ENCODE results near the gene ZNF182.

ZNF182 gene

DNA sequence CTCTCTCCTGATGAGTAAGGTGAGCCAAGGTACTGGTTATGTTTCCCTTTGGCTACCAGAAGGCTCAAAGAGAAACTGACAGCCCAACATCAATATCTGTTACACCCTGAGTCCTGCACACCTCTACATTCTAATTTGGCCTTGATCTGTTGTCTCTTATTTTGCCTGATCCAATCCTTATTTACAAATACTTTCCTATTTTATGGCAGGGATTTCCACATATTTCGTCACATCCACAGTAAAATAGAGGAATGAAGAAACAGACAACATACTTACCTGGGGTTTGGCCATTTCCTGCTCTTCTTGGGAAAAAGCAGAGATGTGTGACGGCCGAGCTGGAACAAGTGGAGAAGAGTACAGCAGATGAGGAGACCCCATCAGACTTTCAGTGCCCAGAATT, 1.5 kb downstream of the ZNF182 start:
- no peaks in the 10 kb centered on the region for H3K36me3 ChIP-seq (ENCODE audit: control insufficient read depth in 1 of 2, insufficient read depth in 2 of 2, low read length in 2 of 2)
- H3K4ac ChIP-seq (ENCODE audit: low read depth, low read length): no peak overlapping the region
- H3K27ac ChIP-seq (ENCODE audit: low read depth, low read length): no peak overlapping the region
- H3K18ac ChIP-seq (ENCODE audit: low read length): no peak overlapping the region
- no peak overlapping the region for H3K4me3 ChIP-seq (ENCODE audit: low read depth, low read length)
- no peak overlapping the region for H2AFZ ChIP-seq (ENCODE audit: insufficient read depth, low read length, poor library complexity)
- no peak overlapping the region for H4K8ac ChIP-seq (ENCODE audit: low read depth, low read length)
- H3K4me2 ChIP-seq (ENCODE audit: low read length): no peak overlapping the region
- H3K27me3 ChIP-seq (ENCODE audit: insufficient read depth, low read length): no peaks in the 10 kb centered on the region
- no peak overlapping the region for H2BK120ac ChIP-seq (ENCODE audit: insufficient read depth, low read length, poor library complexity)
- no CpG with 5 or more reads among the region's 3 CpGs for WGBS (ENCODE audit: extremely low coverage, insufficient coverage, insufficient read length)
- no peak overlapping the region for H4K12ac ChIP-seq (ENCODE audit: low read depth, low read length)
- no peaks in the 10 kb centered on the region for H3K4me1 ChIP-seq (ENCODE audit: control insufficient read depth in 1 of 2, insufficient read depth in 2 of 2, low read length in 2 of 2)
- H3K79me1 ChIP-seq (ENCODE audit: low read length): peaks cover 3% of the 10 kb centered on the region
- no peak overlapping the region for H2BK5ac ChIP-seq (ENCODE audit: low read depth, low read length, poor library complexity)
- peak in 1 of 2 donors; percentile 22 for DNase-seq
- no peak overlapping the region for H2BK12ac ChIP-seq (ENCODE audit: low read length)
- no peaks in the 10 kb centered on the region for H3K9me3 ChIP-seq (ENCODE audit: insufficient read depth, low read depth, low read length)
- no peak overlapping the region for H3K23ac ChIP-seq (ENCODE audit: low read length)
- no peak overlapping the region for H3K14ac ChIP-seq (ENCODE audit: low read length)
- no peak overlapping the region for H2AK5ac ChIP-seq (ENCODE audit: low read length)
- peaks cover 2% of the 10 kb centered on the region for H3K79me2 ChIP-seq (ENCODE audit: control insufficient read depth, insufficient read depth, low read length, poor library complexity)
- H3K9ac ChIP-seq (ENCODE audit: low read length): no peak overlapping the region
- no peak overlapping the region for H4K91ac ChIP-seq (ENCODE audit: low read depth, low read length)

DNA sequence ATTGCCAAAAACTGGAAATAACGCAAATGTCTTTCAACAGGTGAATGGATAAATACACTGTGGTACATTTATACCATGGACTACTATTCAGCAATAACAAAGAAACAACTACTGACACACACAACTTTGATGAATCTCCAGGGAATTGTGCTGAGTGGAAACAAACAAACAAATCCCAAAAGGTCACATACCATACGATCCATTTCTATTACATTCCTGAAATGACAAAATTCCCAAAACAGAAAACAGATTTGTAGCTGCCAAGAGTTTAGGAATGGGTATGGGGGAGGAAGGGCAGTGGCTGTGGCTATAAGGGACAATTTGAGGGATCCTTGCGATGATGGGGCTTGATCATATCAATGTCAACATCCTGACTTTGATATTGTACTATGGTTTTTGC, 2.5 kb downstream of the ZNF182 start:
- no peaks in the 10 kb centered on the region for H3K4me1 ChIP-seq (ENCODE audit: control insufficient read depth in 1 of 2, insufficient read depth in 2 of 2, low read length in 2 of 2)
- H3K9ac ChIP-seq (ENCODE audit: low read length): no peak overlapping the region
- no peak overlapping the region for H4K8ac ChIP-seq (ENCODE audit: low read depth, low read length)
- DNase-seq: no peak
- H3K18ac ChIP-seq (ENCODE audit: low read length): no peak overlapping the region
- H3K79me1 ChIP-seq (ENCODE audit: low read length): peaks cover 3% of the 10 kb centered on the region
- no peak overlapping the region for H3K14ac ChIP-seq (ENCODE audit: low read length)
- no peak overlapping the region for H2AFZ ChIP-seq (ENCODE audit: insufficient read depth, low read length, poor library complexity)
- H3K79me2 ChIP-seq (ENCODE audit: control insufficient read depth, insufficient read depth, low read length, poor library complexity): peaks cover 2% of the 10 kb centered on the region
- H2BK120ac ChIP-seq (ENCODE audit: insufficient read depth, low read length, poor library complexity): no peak overlapping the region
- H3K4me2 ChIP-seq (ENCODE audit: low read length): no peak overlapping the region
- WGBS (ENCODE audit: extremely low coverage, insufficient coverage, insufficient read length): no CpG with 5 or more reads among the region's 3 CpGs
- H3K27me3 ChIP-seq (ENCODE audit: insufficient read depth, low read length): no peaks in the 10 kb centered on the region
- H3K4ac ChIP-seq (ENCODE audit: low read depth, low read length): no peak overlapping the region
- H3K4me3 ChIP-seq (ENCODE audit: low read depth, low read length): no peak overlapping the region
- H2BK5ac ChIP-seq (ENCODE audit: low read depth, low read length, poor library complexity): no peak overlapping the region
- H3K27ac ChIP-seq (ENCODE audit: low read depth, low read length): no peak overlapping the region
- no peak overlapping the region for H4K91ac ChIP-seq (ENCODE audit: low read depth, low read length)
- no peak overlapping the region for H3K23ac ChIP-seq (ENCODE audit: low read length)
- H4K12ac ChIP-seq (ENCODE audit: low read depth, low read length): no peak overlapping the region
- no peak overlapping the region for H2BK12ac ChIP-seq (ENCODE audit: low read length)
- H3K36me3 ChIP-seq (ENCODE audit: control insufficient read depth in 1 of 2, insufficient read depth in 2 of 2, low read length in 2 of 2): no peaks in the 10 kb centered on the region
- H3K9me3 ChIP-seq (ENCODE audit: insufficient read depth, low read depth, low read length): no peaks in the 10 kb centered on the region
- H2AK5ac ChIP-seq (ENCODE audit: low read length): no peak overlapping the region

DNA sequence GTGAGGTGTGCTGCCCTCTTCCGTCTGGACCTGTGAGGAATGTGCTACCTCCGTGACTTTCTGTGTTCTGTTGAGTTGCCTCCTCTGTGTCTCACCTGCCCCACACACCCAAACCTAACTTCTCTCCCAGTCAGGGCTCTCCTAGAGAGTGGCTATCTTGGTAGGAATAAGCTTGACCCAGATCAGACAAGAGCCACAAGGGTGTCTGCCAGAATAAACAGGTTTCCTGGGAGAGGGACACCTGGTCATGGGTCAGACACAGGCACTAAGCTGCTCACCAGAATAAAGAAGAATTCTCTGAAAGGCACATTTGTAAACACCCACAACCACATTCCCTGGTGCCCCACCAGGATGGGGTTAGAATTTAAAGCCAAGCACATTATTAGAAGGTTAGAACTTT, 11.1 kb downstream of the ZNF182 start:
- H3K18ac ChIP-seq (ENCODE audit: low read length): no peak overlapping the region
- H4K91ac ChIP-seq (ENCODE audit: low read depth, low read length): no peak overlapping the region
- no peaks in the 10 kb centered on the region for H3K27me3 ChIP-seq (ENCODE audit: insufficient read depth, low read length)
- no peak overlapping the region for H3K27ac ChIP-seq (ENCODE audit: low read depth, low read length)
- no peak overlapping the region for H4K8ac ChIP-seq (ENCODE audit: low read depth, low read length)
- no peak overlapping the region for H3K4ac ChIP-seq (ENCODE audit: low read depth, low read length)
- H2BK120ac ChIP-seq (ENCODE audit: insufficient read depth, low read length, poor library complexity): no peak overlapping the region
- no peaks in the 10 kb centered on the region for H3K4me1 ChIP-seq (ENCODE audit: control insufficient read depth in 1 of 2, insufficient read depth in 2 of 2, low read length in 2 of 2)
- H3K79me1 ChIP-seq (ENCODE audit: low read length): no peaks in the 10 kb centered on the region
- H3K23ac ChIP-seq (ENCODE audit: low read length): no peak overlapping the region
- no peak overlapping the region for H4K12ac ChIP-seq (ENCODE audit: low read depth, low read length)
- no CpG with 5 or more reads among the region's 2 CpGs for WGBS (ENCODE audit: extremely low coverage, insufficient coverage, insufficient read length)
- no peak overlapping the region for H3K14ac ChIP-seq (ENCODE audit: low read length)
- H3K9ac ChIP-seq (ENCODE audit: low read length): no peak overlapping the region
- H3K36me3 ChIP-seq (ENCODE audit: control insufficient read depth in 1 of 2, insufficient read depth in 2 of 2, low read length in 2 of 2): peaks cover 0 to 4% of the 10 kb centered on the region in 2 experiments
- H2AK5ac ChIP-seq (ENCODE audit: low read length): no peak overlapping the region
- H3K4me2 ChIP-seq (ENCODE audit: low read length): no peak overlapping the region
- H2AFZ ChIP-seq (ENCODE audit: insufficient read depth, low read length, poor library complexity): no peak overlapping the region
- H3K9me3 ChIP-seq (ENCODE audit: insufficient read depth, low read depth, low read length): no peaks in the 10 kb centered on the region
- H2BK12ac ChIP-seq (ENCODE audit: low read length): no peak overlapping the region
- H2BK5ac ChIP-seq (ENCODE audit: low read depth, low read length, poor library complexity): no peak overlapping the region
- H3K4me3 ChIP-seq (ENCODE audit: low read depth, low read length): no peak overlapping the region
- H3K79me2 ChIP-seq (ENCODE audit: control insufficient read depth, insufficient read depth, low read length, poor library complexity): no peaks in the 10 kb centered on the region
- no peak for DNase-seq

- no CpG with 5 or more reads among the region's 1 CpG for WGBS (ENCODE audit: extremely low coverage, insufficient coverage, insufficient read length)
These were observed 11.8 kb downstream of the ZNF182 start for GRCh38 chrX:47992095-47992380.

More at GRCh38 chrX:47992095-47992380, 11.8 kb downstream of the ZNF182 start:
- Histone ChIP-seq H3K79me1 (ENCODE audit: low read length) (no peaks in the 10 kb centered on the region), H2BK5ac (ENCODE audit: low read depth, low read length, poor library complexity) (no peak overlapping the region), H3K4ac (ENCODE audit: low read depth, low read length) (no peak overlapping the region), H4K12ac (ENCODE audit: low read depth, low read length) (no peak overlapping the region), H4K91ac (ENCODE audit: low read depth, low read length) (no peak overlapping the region), H3K27me3 (ENCODE audit: insufficient read depth, low read length) (no peaks in the 10 kb centered on the region), H3K27ac (ENCODE audit: low read depth, low read length) (no peak overlapping the region), H3K9ac (ENCODE audit: low read length) (no peak overlapping the region), H3K23ac (ENCODE audit: low read length) (no peak overlapping the region), H3K4me2 (ENCODE audit: low read length) (no peak overlapping the region), H2BK12ac (ENCODE audit: low read length) (no peak overlapping the region), H2AFZ (ENCODE audit: insufficient read depth, low read length, poor library complexity) (no peak overlapping the region), H3K79me2 (ENCODE audit: control insufficient read depth, insufficient read depth, low read length, poor library complexity) (no peaks in the 10 kb centered on the region), H2AK5ac (ENCODE audit: low read length) (no peak overlapping the region), H3K4me1 (ENCODE audit: control insufficient read depth in 1 of 2, insufficient read depth in 2 of 2, low read length in 2 of 2) (no peaks in the 10 kb centered on the region), H2BK120ac (ENCODE audit: insufficient read depth, low read length, poor library complexity) (no peak overlapping the region), H3K36me3 (ENCODE audit: control insufficient read depth in 1 of 2, insufficient read depth in 2 of 2, low read length in 2 of 2) (peaks cover 0 to 4% of the 10 kb centered on the region in 2 experiments), H3K4me3 (ENCODE audit: low read depth, low read length) (no peak overlapping the region), H4K8ac (ENCODE audit: low read depth, low read length) (no peak overlapping the region), H3K9me3 (ENCODE audit: insufficient read depth, low read depth, low read length) (no peaks in the 10 kb centered on the region), H3K18ac (ENCODE audit: low read length) (no peak overlapping the region), H3K14ac (ENCODE audit: low read length) (no peak overlapping the region)
- DNase-seq: no peak

Data from trophoblast cell (in vitro differentiated cells and primary cell).